NCI-H526 treated with DMSO at 0.1 percent for 48 hours (cell line): ENCODE results near the gene NECTIN4.

Experiments used
- DNase-seq: peaks from one replicate; lab custom pipeline; 2025; lab: John Stamatoyannopoulos, UW

The NECTIN4 gene

DNA sequence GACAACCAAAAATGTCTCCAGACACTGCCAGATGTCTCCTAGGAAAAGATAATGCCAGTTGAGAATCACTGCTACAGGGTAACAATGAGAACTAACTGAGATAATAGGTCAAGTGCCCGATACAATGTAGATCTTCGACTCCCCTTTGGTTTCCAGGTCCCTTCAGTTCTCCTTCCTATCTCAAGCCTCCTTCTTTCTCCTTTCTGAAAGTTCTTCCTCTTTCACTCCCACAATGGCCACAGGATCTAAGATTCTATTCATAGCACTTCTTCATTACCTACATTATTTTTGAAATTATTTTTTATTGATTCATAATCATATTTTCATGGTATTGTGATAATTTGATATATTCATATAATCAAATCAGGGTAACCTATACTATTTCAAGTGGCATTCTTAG, 22.2 kb upstream of the NECTIN4 start:
- DNase-seq: no peak

DNA sequence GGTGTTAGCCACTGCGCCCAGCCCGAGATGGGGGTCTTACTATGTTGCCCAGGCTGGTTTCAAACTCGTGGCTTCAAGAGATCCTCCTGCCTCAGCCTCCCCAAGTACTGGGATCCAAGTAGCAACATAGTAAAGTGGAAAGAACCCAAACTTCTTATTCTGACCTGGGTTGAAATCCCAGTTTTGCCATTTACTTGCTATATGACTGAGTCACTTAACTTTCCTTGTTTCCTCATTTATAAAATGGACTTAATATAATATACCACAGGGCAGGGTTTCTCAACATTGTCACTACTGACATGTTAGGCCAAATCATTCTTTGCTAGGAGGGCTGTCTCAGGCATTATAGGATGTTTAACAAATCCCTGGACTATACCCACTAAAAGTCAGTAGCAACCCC, 21.8 kb upstream of the NECTIN4 start:
- no peak for DNase-seq

DNA sequence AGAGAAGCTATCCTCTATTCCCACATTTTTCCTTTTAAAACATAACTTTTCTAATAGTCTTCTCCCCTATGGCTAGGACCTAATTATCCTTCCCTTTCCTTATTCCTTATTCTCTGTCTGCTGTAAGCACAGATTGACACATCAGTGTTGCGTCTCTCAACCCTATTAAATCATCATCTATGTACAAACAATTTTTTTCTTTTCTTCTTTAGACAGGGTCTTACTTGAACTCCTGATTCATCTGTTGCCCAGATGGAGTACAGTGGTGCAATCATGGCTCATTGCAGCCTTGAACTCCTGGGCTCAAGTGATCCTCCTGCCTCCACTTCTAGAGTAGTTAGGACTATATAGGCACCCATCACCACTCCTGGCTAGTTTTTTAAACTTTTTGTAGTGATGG, 17.1 kb upstream of the NECTIN4 start:
- no peak for DNase-seq

DNA sequence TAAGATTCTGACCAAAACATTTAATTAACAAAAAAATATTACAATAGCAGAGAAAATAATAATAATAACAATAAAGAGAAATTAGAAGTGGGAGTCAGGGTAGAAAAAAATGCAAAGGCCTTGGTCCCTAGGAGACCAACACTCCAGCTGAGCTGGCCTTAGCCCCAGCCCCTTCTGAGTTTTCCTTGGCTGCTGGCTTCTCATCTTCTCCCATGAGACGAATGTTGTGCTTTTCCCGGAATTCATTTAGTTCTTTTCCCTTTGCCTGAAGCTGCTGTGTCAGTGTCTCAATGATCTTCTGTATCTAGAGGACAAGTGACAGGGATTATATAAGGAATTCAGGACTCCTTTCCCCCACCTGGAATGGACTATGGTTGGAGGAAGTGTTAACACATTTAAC, 11.2 kb upstream of the NECTIN4 start:
- DNase-seq: no peak

DNA sequence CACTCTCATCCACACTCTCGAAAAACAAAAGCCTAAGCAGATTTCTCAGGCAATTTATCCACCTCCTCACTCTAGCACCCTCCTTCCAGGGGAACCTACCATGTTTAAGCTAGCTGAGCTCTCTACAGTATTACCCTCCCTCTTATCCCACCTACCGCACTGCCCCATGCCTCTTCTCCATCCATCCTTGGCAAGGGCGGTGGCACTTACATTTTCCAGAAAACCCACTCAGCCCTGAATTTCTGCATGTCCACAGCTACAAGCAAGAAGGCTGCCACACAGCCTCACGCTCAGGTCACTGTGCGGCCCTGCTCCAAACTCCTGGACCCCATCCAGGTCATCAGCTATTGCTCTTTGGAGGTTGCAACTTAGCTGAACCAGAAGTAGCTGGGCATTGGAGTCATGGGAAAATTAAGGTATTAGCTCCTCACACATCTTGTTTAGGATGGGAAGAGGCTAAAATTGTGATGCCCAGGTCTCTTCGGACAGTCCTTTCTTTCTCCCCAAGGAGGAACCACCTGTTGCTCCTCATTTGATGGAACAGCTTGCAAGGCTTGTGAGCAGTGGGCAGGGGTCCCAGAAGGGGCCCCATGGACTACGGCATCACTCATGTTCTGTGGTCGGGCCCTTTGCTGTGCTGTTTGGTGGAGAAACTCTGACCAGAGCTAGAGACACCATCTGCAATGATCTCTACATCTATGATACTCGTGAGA, 9.9 kb upstream of the NECTIN4 start:
- DNase-seq: no peak

DNA sequence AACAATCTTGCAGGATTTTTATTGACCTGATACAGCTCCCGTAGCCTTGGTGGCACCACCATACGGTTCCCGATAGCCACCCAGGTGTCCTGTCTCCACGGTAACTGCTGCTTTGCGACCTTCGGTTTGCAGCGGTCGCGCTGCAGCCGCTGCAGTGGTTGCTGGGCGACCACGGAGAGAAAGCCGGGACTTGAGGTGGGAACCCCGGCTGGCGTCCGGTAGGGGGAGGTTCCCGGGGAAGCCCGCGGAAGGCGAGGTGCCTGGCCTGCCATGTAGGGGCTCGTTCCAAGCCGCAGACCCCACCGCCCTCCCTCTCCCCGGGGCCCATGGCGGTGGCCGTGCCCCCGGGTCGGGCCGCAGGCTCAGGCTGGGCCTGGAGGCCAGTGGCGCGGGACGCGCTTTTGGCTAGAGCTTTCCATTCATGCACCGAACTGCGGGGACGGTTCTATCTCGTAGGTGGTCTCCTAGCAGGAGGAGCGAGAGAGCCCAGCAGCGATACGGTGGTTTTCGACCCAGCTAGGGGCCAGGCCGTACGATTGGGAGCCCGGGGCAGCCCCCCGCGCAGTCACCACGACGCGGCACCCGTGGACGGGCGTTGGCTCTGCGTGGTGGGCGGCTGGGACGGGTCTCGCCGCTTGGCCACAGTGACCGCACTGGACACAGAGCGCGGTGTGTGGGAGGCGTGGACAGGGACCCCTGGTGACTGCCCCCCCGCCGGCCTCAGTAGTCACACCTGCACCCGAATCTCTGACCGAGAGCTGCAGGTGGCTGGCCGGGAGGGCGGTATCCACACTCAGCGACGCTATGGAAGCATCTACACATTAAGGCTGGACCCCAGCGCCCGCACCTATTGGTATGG, 9.1 kb upstream of the NECTIN4 start, which contains the start of gene KLHDC9:
KLHDC9 (plus strand) TSS at position 152 of the 859 bp plus-strand sequence; CDS start at position 327, 175 bp downstream.
- DNase-seq: peak; percentile 94

DNA sequence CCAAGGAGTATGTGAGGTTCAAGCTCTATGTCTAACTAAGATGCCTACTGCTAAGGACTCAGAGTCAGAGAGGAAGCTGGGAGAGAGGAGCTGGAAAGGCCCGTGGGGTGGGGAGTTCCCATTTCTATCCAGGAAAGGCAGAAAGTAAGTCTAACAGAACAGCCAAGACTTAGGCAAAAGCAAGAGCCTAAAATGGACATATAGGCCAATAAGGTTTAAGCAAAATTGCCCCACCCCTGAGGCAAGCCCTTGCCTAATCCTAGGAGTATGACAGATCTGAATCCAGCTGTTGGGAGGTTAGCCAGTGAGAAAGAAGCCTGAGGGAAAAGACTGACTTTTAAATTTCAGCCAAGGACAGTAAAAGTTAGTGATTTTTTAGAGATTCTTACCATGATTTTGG, 7.2 kb upstream of the NECTIN4 start:
- DNase-seq: no peak

DNA sequence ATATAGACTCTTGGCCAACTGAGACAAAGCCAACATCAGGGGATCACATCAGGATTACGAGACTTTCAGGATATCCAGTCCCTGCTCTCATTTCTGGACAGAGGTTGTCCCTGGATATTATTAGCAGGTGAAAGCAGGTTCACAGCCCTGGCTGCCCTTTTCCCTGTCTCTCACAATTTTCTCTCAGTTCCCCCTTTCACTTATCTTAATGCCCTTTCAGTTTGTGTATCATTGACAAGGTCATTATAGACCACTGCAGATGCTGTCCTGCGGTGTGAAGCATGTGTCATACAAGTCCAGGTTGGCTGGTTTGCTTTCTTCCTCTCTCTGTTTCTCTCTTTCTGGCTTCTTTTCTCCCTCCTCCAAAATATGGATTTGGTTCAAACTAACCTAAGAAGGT, 6.7 kb upstream of the NECTIN4 start:
- no peak for DNase-seq

DNA sequence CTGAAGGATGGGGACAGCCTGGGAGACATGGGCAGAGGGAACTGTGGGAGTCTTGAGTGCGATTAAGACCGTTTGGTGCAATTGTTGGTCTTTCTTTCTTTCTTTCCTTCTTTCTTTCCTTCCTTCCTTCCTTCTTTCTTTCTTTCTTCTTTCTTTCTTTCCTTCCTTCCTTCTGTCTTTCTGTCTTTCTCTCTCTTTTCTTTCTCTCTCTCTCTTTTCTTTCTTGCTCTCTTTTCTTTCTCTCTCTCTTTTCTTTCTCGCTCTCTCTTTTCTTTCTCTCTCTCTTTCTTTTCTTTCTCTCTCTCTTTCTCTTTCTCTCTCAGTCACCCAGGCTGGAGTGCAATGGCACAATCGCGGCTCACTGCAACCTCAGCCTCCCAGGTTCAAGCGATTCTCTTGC, 5.9 kb upstream of the NECTIN4 start:
- no peak for DNase-seq

DNA sequence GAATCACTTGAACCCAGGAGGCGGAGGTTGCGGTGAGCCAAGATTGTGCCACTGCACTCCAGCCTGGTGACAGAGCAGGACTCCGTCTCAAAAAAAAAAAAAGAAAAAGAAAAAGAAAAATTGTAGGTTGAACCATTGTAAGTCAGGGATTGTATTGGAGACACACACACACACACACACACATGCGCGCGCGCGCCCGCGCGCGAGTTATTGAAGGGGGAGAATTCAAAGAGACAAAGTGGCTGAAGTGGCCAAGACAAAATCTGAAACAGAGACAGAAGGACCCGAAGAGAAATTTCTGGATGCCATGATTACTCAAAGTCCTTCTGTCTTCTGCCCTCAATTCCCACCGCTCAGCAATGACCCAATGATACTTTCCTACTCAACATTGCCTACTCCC, 5.1 kb upstream of the NECTIN4 start:
- DNase-seq: no peak

DNA sequence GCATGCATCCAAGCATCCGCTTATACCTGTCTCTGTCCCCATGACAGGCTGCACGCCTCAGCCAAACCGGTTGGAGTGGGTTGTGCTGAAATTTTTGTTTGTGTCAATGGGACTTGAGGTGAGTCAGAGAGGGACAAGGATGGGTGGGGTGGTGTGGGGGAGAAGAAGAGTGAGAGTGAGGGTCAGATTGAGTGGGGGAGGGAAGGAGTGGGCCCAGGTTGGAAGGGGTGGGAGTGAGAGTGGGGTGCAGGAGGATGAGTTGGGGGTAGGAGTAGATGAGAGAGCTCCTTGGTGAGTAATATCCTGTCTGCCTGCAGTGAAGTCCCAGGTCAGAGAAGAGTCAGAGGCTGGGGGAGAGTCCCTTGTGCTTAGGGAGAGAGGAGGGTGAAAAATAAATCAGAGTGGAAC, 3.3 kb upstream of the NECTIN4 start:
- no peak for DNase-seq

DNA sequence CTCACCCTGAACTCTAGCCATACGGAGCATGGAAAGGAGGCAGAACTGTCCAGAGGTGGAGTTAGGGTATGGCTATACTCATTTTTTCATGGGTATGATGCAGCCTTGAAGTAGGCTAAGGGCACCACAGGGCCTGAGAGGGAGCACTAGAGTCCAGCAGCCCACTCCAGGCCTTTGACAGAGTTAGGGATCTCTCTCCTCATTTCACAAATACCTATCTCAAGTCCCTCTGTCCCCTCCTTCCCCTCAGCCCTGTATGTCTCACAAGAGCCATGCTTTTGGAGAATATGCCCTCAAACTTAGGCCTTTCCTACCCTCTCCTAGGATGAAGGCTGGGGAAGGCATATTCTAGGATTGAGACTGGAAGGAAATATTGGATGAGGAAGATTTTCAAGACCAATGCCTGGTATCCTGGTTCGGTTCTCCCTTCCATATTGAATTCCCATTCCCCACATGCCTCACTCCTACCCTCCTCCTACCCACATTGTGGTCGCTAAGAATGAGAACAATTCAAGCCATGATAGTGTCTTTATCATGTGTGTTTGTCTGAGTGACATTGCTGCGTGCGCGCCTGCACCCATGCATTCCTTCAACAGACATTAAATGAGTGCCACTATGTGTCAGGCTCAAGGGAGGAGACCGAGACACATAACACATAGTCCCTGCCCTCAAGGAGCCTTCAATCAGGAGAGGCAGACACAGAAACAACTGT, 2.6 kb upstream of the NECTIN4 start:
- no peak for DNase-seq

DNA sequence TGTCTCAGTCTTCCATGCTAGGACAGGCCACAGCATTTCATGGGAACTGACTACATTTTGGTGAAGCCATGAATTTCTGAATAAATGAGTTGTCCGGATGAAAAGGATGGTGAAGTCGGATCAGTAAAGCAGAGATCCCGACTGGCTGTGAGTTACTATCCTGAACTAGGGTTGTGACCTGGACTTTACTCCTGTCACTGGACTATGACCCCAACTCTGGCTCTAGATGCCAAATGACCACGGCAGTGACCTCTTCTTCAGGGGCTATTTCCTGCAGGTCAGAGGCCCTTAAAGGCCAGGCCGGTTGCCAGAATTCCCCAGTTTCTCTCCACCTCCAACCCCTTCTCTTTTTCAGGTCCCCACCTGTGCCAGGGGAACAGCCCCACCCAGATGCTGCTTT, 1.7 kb upstream of the NECTIN4 start:
- no peak for DNase-seq

DNA sequence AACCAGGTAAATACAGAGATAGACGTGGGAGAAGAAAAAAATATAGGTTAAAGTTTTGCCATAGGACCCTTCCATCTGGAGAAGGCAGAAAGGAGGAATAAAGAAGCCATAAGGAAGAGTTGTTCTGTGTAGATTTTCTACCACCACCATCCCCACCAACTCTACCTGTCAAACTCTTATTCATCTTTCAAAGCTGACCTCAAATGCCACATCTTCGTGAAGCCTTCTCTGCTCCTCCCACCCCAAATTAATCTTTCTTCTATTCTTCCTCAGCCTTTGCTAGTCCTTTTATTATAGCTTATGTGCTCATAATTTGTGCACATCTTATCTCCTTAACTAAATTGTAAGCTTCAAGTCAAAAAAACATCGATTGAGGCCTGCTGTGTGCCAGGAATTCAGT, 1.3 kb upstream of the NECTIN4 start:
- DNase-seq: no peak

DNA sequence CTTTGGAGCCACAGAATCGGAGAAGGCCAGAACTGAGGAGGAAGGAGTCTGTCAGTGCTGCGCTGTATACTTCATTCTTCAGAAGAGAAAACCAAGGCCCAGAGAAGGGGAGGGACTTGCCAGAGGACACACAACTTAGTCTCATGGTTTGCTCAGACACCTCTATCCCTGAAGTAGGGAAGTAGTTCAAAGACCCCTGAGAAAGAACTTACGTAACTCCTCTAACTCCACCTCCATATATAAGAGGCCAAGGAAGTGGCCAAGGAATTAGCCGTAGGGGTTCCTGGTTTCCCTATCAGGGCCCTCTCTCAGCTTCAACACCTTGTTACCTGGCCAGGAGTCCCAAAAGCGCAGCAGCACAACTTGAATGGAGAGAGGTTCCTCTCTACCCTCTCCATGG, 580 bp upstream of the NECTIN4 start:
- no peak for DNase-seq

DNA sequence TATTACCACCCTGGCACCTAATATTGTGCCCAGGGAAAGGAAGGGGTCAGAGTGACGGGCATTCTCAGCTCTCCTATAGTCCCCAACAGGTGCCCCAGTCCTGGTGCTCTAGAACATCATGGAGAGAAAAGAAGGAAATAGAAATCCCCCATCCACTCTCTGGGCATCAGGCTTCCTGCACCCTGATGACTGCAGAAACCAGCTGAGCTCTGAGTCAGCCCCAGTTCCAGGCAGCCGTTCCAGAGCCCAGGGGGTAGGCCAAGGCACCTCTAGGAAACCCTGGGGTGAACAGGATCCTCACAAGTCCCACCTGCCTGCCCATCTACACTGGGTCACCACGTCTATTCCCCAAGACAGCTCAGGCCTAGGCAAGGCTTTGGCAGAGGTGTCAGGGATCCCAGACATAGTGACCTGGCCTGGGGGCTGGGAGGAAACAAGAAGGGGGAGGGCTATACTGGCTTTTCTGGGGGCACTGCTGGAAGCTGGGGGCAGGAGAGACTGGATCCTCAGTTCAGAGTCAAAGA, 709 bp downstream of the NECTIN4 start:
- DNase-seq: no peak

DNA sequence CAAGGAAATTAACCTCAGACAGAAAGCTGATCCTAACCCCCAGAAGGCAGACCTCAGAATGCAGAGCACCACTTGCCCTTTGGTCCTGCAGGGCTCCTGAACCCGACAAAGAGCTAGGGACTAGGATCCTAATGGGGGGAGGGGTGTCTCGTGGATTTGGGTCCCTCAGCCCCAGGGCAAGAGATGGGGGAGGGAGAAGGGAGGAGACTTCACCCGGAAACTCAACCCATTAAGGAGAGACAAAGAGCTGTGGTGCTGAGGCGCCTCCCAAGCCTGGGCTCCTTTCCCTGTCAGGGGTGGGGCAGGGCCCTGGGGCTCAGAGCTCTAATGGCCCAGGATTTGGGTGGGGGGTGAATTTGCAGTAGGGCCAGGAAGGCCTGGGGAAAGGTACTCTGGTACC, 2.9 kb downstream of the NECTIN4 start:
- no peak for DNase-seq

DNA sequence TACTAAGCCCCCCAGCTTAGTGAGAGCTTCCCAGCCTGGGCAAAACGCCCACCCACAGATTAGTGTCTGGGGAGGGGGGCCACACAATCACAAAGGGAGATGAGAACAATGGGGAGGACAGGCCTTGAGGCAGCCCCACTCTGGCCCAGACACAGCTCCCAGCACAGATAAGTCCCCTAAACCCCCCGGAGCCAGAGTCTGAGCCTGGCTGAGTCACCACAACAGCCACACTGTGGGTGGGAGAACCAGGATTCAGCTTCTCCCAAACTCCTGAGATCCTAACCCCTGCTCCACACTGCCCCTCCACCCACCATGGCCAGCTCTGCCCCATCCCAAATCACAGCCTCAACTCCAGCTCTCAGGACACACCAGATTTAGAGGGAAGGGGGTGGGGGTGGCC, 4.2 kb downstream of the NECTIN4 start:
- no peak for DNase-seq

DNA sequence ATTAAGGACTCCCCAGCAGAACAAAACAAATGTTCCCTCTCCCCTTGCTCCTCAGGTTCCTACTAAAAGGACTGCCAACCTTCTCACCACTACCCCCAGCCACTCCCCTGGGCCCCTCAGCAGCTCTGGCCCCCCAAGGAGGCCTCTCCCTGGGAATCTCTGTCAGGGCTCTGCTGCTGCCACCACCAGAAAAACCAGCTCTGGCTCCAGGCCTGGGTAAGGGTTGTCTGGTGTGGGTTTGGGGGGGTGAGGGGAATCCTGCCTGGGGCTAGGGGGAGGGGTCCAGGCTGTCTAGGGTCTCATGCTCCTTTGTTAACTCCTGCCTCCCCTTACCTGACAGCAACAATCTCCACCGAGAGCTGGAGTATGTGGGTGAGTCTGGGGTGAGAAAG, 4.8 kb downstream of the NECTIN4 start:
- DNase-seq: no peak

DNA sequence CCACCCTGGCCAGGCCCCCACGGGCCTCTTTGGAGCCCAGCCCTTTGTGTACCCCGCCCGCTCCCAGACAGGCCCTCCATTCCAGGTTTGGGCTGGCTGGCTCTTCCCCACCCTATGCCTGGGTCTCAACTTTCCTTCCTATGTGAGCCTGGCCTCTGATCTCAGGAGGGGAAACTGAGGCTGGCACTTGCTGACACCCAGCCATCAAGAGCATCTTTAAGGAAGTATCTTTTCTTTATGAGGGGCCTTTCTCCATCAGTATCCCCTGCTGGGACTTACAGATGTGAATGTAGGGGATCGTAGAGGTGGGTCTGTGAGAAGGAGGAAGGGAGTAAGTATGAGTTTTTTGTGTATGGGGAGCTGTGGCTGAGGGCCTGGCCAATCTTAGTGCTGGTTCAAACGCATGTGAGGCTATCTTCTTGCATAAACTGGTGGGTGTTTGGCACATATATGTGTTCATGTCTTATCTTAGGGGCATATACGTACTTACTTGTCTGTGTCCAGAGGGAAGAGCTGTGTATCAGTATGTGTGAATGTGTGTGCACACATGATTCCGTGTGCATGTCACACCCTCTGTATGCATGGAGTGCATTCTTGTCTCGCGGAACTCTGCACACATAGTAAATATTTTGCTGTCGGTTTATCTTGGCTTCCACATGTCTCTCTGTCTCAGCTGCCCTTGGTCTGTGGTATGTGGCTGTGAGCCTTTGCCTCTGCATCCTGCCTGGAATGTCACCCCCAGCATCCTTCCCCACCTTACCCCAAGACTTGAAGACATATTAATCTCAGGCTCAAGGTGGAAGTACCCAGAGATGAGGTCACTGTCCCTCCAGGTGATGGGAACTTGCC, 5.4 kb downstream of the NECTIN4 start:
- no peak for DNase-seq

DNA sequence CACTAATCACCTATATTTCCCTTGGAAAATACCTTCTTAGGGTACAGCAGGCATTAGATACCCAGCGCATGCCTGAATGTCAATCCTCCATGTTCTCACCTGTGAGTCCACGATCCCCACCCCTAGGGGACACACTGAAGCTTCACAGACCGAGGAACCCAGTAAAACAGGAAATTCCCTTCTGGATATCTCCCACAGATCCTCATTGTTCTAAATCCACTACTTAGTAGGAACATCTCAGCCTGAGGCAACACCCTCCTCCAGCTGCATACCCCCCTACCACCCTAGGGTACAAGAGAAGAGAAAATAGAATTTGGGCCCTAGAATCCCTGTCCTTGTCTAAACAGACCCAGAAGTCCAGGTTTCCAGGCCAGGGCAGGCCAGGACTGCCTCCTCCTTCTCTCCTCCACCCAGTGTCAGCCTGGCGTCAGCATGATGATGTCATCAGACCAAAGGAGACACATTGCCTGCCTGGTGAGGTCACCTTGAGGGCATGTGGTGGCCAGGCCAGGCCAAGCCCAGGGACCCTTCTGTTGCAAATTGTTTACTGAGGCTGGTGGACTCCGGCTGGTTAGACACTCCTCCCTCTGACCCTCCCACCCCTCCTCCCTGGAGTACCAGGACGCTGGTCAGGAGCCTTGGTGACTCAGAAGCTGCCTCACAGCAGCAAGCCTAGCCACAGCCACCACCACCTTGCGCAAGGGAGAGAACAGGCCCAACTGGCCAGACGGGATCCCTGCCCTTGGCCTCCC, 6.2 kb downstream of the NECTIN4 start:
- no peak for DNase-seq
